BLaER1 (cell line): ENCODE data around the gene ATN1.

Experiments
- H3K27ac ChIP-seq: shearing (Covaris generic); formaldehyde crosslinking; 2 replicates; pipeline ENCODE4 v1.8.1; 2022
- H3K27me3 ChIP-seq: shearing (Covaris generic); formaldehyde crosslinking; 2 replicates; pipeline ENCODE4 v1.8.1; 2022
- H3K36me3 ChIP-seq: shearing (Covaris generic); formaldehyde crosslinking; 2 replicates; pipeline ENCODE4 v1.8.1; 2022
- H3K4me1 ChIP-seq: shearing (Covaris generic); formaldehyde crosslinking; 2 replicates; pipeline ENCODE4 v1.8.1; 2022
- H3K4me2 ChIP-seq: shearing (Covaris generic); formaldehyde crosslinking; 2 replicates; pipeline ENCODE4 v1.8.1; 2022
- H3K4me3 ChIP-seq: shearing (Covaris generic); formaldehyde crosslinking; 2 replicates; pipeline ENCODE4 v1.8.1; 2022
- H3K9ac ChIP-seq: shearing (Covaris generic); formaldehyde crosslinking; 2 replicates; pipeline ENCODE4 v1.8.1; 2022
- H3K9me3 ChIP-seq: shearing (Covaris generic); formaldehyde crosslinking; 2 replicates; pipeline ENCODE4 v1.8.1; 2022
- H4K20me1 ChIP-seq: shearing (Covaris generic); formaldehyde crosslinking; 2 replicates; pipeline ENCODE4 v1.8.1; 2022
- Cebpa-rat ChIP-seq: shearing (Covaris generic); IDR thresholded peaks from 2 replicates; pipeline ENCODE4 v1.8.1; 2022

The ATN1 gene

GRCh38 chr12:6968426-6968825 is 40.7 kb downstream of the ATN1 start:
- TF ChIP-seq Cebpa-rat: no peak
- H3K27ac ChIP-seq: no peak overlapping the region
- peak overlapping the region; percentile 97; the same call in 1 of the 2 replicates for H3K4me3 ChIP-seq
- H3K36me3 ChIP-seq: peaks cover 64% of the 10 kb centered on the region
- peaks cover 71% of the 10 kb centered on the region for H3K4me1 ChIP-seq
- H3K4me2 ChIP-seq: peak overlapping the region; percentile 99
- H3K9ac ChIP-seq: peak overlapping the region; percentile 99
- H4K20me1 ChIP-seq: peaks cover 9% of the 10 kb centered on the region; the same call in 1 of the 2 replicates
- H3K27me3 ChIP-seq: no peaks in the 10 kb centered on the region
- no peaks in the 10 kb centered on the region for H3K9me3 ChIP-seq

- H3K36me3 ChIP-seq: peaks cover 70% of the 10 kb centered on the region
- no peaks in the 10 kb centered on the region for H3K27me3 ChIP-seq
- peaks cover 63% of the 10 kb centered on the region for H3K4me1 ChIP-seq
- H3K9me3 ChIP-seq: no peaks in the 10 kb centered on the region
- no peak for TF ChIP-seq Cebpa-rat
- H3K4me2 ChIP-seq: peak overlapping the region; percentile 99
- peak overlapping the region; percentile 98 for H3K27ac ChIP-seq
- H3K4me3 ChIP-seq: peak overlapping the region; percentile 97
- H3K9ac ChIP-seq: peak overlapping the region; percentile 99
- peaks cover 9% of the 10 kb centered on the region; the same call in 1 of the 2 replicates for H4K20me1 ChIP-seq
Observed at GRCh38 chr12:6970096-6970527, 42.4 kb downstream of the ATN1 start.

- TF ChIP-seq Cebpa-rat: no peak
- peaks cover 70% of the 10 kb centered on the region for H3K36me3 ChIP-seq
- no peak overlapping the region for H3K4me2 ChIP-seq
Observed at GRCh38 chr12:6974180-6974579, 46.4 kb downstream of the ATN1 start.

GRCh38 chr12:6975297-6976032 is 47.7 kb downstream of the ATN1 start:
- no peak overlapping the region for H3K27ac ChIP-seq
- H3K4me2 ChIP-seq: no peak overlapping the region
- H3K9me3 ChIP-seq: no peaks in the 10 kb centered on the region
- TF ChIP-seq Cebpa-rat: no peak
- peak overlapping the region; percentile 9; the same call in 1 of the 2 replicates for H3K9ac ChIP-seq
- H3K36me3 ChIP-seq: peaks cover 80% of the 10 kb centered on the region
- no peaks in the 10 kb centered on the region for H3K27me3 ChIP-seq
- H3K4me1 ChIP-seq: peaks cover 30% of the 10 kb centered on the region
- H4K20me1 ChIP-seq: no peaks in the 10 kb centered on the region
- H3K4me3 ChIP-seq: no peak overlapping the region

More at GRCh38 chr12:6974180-6974579, 46.4 kb downstream of the ATN1 start:
- Histone ChIP-seq H3K4me3 (no peak overlapping the region), H3K27me3 (no peaks in the 10 kb centered on the region), H3K27ac (no peak overlapping the region), H3K9ac (no peak overlapping the region), H4K20me1 (peaks cover 4% of the 10 kb centered on the region; the same call in 1 of the 2 replicates), H3K9me3 (no peaks in the 10 kb centered on the region), H3K4me1 (peaks cover 34% of the 10 kb centered on the region)

- Histone ChIP-seq H3K27me3 (no peaks in the 10 kb centered on the region), H3K9me3 (no peaks in the 10 kb centered on the region), H3K27ac (no peak overlapping the region), H3K4me1 (peaks cover 17% of the 10 kb centered on the region), H3K36me3 (peaks cover 100% of the 10 kb centered on the region), H3K4me3 (no peak overlapping the region), H4K20me1 (no peaks in the 10 kb centered on the region), H3K9ac (no peak overlapping the region), H3K4me2 (no peak overlapping the region)
- no peak for TF ChIP-seq Cebpa-rat
Observed at GRCh38 chr12:6977653-6978052, 49.9 kb downstream of the ATN1 start.

GRCh38 chr12:6978188-6978587 is 50.4 kb downstream of the ATN1 start:
- Histone ChIP-seq H3K4me3 (no peak overlapping the region), H3K36me3 (peaks cover 100% of the 10 kb centered on the region), H3K27me3 (no peaks in the 10 kb centered on the region), H4K20me1 (no peaks in the 10 kb centered on the region), H3K4me2 (no peak overlapping the region), H3K4me1 (peaks cover 11% of the 10 kb centered on the region), H3K9ac (no peak overlapping the region), H3K9me3 (no peaks in the 10 kb centered on the region), H3K27ac (no peak overlapping the region)
- no peak for TF ChIP-seq Cebpa-rat

- Histone ChIP-seq H3K9ac (no peak overlapping the region), H3K27me3 (no peaks in the 10 kb centered on the region), H4K20me1 (no peaks in the 10 kb centered on the region), H3K4me3 (no peak overlapping the region), H3K4me2 (no peak overlapping the region), H3K27ac (no peak overlapping the region), H3K36me3 (peaks cover 100% of the 10 kb centered on the region), H3K9me3 (no peaks in the 10 kb centered on the region), H3K4me1 (peaks cover 7% of the 10 kb centered on the region; the same call in 1 of the 2 replicates)
- no peak for TF ChIP-seq Cebpa-rat
Observed at GRCh38 chr12:6978611-6979011, 50.9 kb downstream of the ATN1 start.

- Histone ChIP-seq H4K20me1 (no peaks in the 10 kb centered on the region), H3K4me1 (0 out of 2 replicates have a peak, but pooled peaks cover 3% of the 10 kb centered on the region), H3K9ac (no peak overlapping the region), H3K27me3 (no peaks in the 10 kb centered on the region), H3K27ac (no peak overlapping the region), H3K4me2 (no peak overlapping the region), H3K36me3 (peaks cover 100% of the 10 kb centered on the region), H3K9me3 (no peaks in the 10 kb centered on the region), H3K4me3 (no peak overlapping the region)
- TF ChIP-seq Cebpa-rat: no peak
Observed at GRCh38 chr12:6979021-6979420, 51.3 kb downstream of the ATN1 start.

- no peak for TF ChIP-seq Cebpa-rat
- H3K27ac ChIP-seq: no peak overlapping the region
- H3K36me3 ChIP-seq: peaks cover 100% of the 10 kb centered on the region
Observed at GRCh38 chr12:6979453-6979852, 51.7 kb downstream of the ATN1 start.

GRCh38 chr12:6980075-6980474 is 52.3 kb downstream of the ATN1 start:
- Histone ChIP-seq H3K4me2 (no peak overlapping the region), H3K9me3 (no peaks in the 10 kb centered on the region), H3K27me3 (no peaks in the 10 kb centered on the region), H3K9ac (no peak overlapping the region), H4K20me1 (no peaks in the 10 kb centered on the region), H3K4me3 (no peak overlapping the region), H3K36me3 (peaks cover 100% of the 10 kb centered on the region), H3K4me1 (no peaks in the 10 kb centered on the region), H3K27ac (no peak overlapping the region)
- TF ChIP-seq Cebpa-rat: no peak

More at GRCh38 chr12:6979453-6979852, 51.7 kb downstream of the ATN1 start:
- H3K9me3 ChIP-seq: no peaks in the 10 kb centered on the region
- H4K20me1 ChIP-seq: no peaks in the 10 kb centered on the region
- no peaks in the 10 kb centered on the region for H3K27me3 ChIP-seq
- H3K9ac ChIP-seq: no peak overlapping the region
- no peaks in the 10 kb centered on the region for H3K4me1 ChIP-seq
- H3K4me3 ChIP-seq: no peak overlapping the region
- H3K4me2 ChIP-seq: no peak overlapping the region
